NT2/D1 (cell line): ENCODE results near the gene DOK6.

Source experiments
- YY1 ChIP-seq: IDR thresholded peaks from 2 replicates; pipeline ENCODE4 v1.6.1; 2011; ENCODE audit not compliant: insufficient read length, insufficient read depth
- ZNF274 ChIP-seq: IDR thresholded peaks from 2 replicates; pipeline ENCODE4 v1.6.1; 2011; ENCODE audit warnings: mild to moderate bottlenecking, low read depth, low read length

DNA sequence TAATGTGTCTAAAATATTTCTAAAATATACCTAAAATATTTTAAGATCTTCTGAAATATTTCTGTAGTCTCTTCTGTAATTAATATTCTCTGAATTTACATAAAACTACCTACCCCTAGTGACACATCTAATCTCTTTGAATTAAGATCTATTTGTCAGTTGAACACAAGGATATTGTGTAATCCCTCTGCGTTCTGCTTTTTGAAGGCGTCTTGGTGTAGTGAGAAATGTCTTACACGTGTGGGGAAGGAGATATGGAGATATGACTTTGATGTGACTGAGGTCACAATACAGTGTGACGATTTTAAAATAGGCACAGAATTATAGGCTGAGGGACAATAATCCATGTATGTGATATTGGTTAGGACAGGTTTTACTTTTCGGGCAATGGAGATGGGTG lies 79.8 kb downstream of the DOK6 start:
- TF ChIP-seq ZNF274 (no peak), YY1 (no peak)
